ENCODE results near the gene MGAM2. TPM values are rescaled to one million over a fixed set of nuclear protein-coding genes. Genes with fewer than 3 reads are reported as not detected.
"Not testable (repeated sequence)": the region's sequence is repeated elsewhere in the genome, so short reads cannot be mapped to it uniquely, and the experiment has no call there.

Gene MGAM2
- polyA plus RNA-seq (2012; ENCODE audit: insufficient read depth, insufficient read length) = not detected

- DNase-seq (ENCODE audit: low read depth, low spot score) = no peak
Observed at GRCh38 chr7:142111499-142111898, at the start of gene MGAM2. TSS of gene MGAM2 (plus strand) at chr7:142111718. CDS start at chr7:142116874, 5,156 bp downstream.

GRCh38 chr7:142063551-142064442 lies 47.7 kb upstream of the MGAM2 start:
- no peak for DNase-seq (ENCODE audit: low read depth, low spot score)

More at GRCh38 chr7:142111499-142111898, at the start of gene MGAM2:
- no peak within 1 kb of the TSS for H3K4me3 ChIP-seq (ENCODE audit: low read length)

DNA sequence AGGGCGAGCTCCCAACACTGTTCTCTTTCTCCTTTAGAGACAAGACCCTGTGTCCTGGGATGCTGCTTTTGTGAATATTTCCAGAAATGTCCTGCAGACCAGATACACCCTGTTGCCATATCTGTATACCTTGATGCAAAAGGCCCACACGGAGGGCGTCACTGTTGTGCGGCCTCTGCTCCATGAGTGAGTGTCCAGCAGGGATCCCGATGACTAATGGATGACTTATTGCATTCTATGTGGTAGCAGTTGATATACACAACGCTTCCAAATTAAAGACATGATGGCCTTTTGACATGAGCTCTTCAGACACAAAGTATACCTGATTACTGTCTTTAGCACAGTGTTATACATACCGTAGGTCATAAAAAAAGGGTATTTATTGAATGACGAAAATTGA lies 45.0 kb upstream of the MGAM2 start:
- no peak for DNase-seq (ENCODE audit: low read depth, low spot score)
- no peak overlapping the region for H3K4me3 ChIP-seq (ENCODE audit: low read length)

More at GRCh38 chr7:142063551-142064442, 47.7 kb upstream of the MGAM2 start:
- H3K4me3 ChIP-seq (ENCODE audit: low read length) = no peak overlapping the region

- no peak overlapping the region for H3K4me3 ChIP-seq (ENCODE audit: low read length)
- DNase-seq (ENCODE audit: low read depth, low spot score) = no peak
Observed at GRCh38 chr7:142077762-142078161, 33.8 kb upstream of the MGAM2 start.

DNA sequence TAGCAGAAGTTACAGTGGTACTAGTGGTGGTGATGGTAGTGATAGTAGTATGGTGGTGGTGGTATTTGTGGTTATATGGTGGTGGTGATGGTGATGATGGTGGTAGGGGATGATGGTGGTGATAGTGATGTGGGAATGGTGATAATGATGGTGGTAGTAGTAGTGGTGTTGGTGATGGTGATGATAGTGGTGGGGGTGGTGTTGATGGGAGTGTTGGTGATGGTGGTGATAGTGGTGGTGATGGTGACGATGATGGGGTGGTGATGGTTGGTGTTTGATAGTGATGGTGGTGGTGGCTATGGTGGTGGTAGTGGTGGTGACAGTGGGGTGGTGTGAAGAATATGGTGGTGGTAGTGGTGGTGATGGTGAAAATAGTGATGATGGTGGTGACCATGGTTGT lies 27.9 kb upstream of the MGAM2 start:
- DNase-seq (ENCODE audit: low read depth, low spot score) = no peak
- no peak overlapping the region for H3K4me3 ChIP-seq (ENCODE audit: low read length)

DNA sequence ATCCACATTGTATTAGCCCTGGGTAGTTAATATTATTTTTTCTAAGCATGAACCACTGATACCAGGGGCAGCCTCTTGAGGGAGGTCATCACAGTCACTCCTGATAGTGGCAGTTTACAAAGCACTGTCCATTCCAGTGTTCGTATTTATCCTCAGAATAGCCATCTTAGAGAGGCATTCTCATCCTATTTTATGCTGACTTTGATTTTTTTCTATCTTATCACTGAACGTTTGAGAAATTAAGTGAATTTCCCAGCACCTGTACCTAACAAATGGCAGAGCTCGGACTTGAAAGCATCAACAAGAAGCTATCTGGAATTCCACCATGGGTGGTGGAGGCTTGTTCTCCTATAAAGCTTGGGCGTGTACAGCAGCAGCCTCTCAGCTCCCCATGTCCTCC lies 26.1 kb upstream of the MGAM2 start:
- DNase-seq (ENCODE audit: low read depth, low spot score) = no peak
- H3K4me3 ChIP-seq (ENCODE audit: low read length) = no peak overlapping the region

GRCh38 chr7:142088022-142088714 lies 23.4 kb upstream of the MGAM2 start:
- no peak for DNase-seq (ENCODE audit: low read depth, low spot score)
- H3K4me3 ChIP-seq (ENCODE audit: low read length) = no peak overlapping the region

DNA sequence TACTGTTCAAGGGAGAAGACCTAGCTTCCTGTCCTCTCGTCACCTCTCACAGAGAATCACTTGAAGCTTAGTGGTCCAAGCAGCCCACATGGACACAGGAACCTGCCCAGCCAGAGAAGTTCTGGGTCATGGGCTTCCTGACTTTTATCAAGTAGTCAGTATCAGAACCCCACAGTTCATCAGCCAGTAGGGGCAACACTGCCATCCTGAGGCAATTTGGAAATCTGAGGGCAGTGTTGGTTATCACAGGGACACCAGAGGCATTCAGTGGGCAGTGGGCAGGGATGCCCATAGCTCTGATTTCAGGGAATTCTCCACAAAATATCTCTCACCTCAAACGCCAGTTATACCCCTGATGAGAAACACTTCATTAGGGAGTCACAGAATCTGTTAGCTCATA lies 22.5 kb upstream of the MGAM2 start:
- DNase-seq (ENCODE audit: low read depth, low spot score) = no peak
- H3K4me3 ChIP-seq (ENCODE audit: low read length) = no peak overlapping the region

- no peak for DNase-seq (ENCODE audit: low read depth, low spot score)
Observed at GRCh38 chr7:142091961-142092360, 19.6 kb upstream of the MGAM2 start.

GRCh38 chr7:142094861-142095260 lies 16.7 kb upstream of the MGAM2 start:
- H3K4me3 ChIP-seq (ENCODE audit: low read length) = no peak overlapping the region
- no peak for DNase-seq (ENCODE audit: low read depth, low spot score)

More at GRCh38 chr7:142091961-142092360, 19.6 kb upstream of the MGAM2 start:
- H3K4me3 ChIP-seq (ENCODE audit: low read length) = no peak overlapping the region

GRCh38 chr7:142097571-142097970 lies 13.9 kb upstream of the MGAM2 start:
- DNase-seq (ENCODE audit: low read depth, low spot score) = no peak
- H3K4me3 ChIP-seq (ENCODE audit: low read length) = no peak overlapping the region

- no peak for DNase-seq (ENCODE audit: low read depth, low spot score)
- no peak overlapping the region for H3K4me3 ChIP-seq (ENCODE audit: low read length)
Observed at GRCh38 chr7:142098004-142098403, 13.5 kb upstream of the MGAM2 start.

DNA sequence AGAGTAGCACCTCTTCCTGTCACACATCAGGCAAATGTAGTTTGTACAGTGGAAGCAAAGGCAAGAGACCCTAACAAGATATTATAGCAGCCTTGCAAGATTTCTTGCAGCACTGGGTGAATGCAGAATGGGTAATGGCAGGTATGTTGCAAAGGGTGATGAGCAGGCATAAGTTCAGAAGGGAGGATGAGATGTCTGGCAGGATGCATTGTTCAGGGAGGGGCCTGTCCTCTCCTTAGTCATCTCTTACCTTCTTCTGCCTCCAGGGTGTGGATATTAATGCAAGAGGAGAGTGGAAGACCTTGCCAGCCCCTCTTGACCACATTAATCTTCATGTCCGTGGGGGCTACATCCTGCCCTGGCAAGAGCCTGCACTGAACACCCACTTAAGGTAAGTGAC lies 12.2 kb upstream of the MGAM2 start:
- not testable (repeated sequence) for DNase-seq (ENCODE audit: low read depth, low spot score); H3K4me3 ChIP-seq (ENCODE audit: low read length)

DNA sequence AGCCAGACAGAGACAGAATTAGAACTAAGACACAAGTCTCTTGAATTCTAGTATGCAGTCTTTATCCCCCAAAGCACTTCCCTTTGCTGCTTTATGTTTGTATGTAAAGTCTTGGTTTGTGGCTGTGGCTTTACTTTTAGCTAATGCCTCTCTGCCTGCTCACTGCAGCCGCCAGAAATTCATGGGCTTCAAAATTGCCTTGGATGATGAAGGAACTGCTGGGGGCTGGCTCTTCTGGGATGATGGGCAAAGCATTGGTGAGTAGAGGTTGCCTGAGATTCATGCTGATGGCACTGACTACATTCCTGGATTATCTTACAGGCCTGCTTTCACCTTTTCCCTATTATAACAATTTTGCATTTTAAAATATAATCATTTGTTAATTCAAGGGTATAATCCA lies 10.9 kb upstream of the MGAM2 start:
- H3K4me3 ChIP-seq (ENCODE audit: low read length) = no peak overlapping the region
- DNase-seq (ENCODE audit: low read depth, low spot score) = no peak

DNA sequence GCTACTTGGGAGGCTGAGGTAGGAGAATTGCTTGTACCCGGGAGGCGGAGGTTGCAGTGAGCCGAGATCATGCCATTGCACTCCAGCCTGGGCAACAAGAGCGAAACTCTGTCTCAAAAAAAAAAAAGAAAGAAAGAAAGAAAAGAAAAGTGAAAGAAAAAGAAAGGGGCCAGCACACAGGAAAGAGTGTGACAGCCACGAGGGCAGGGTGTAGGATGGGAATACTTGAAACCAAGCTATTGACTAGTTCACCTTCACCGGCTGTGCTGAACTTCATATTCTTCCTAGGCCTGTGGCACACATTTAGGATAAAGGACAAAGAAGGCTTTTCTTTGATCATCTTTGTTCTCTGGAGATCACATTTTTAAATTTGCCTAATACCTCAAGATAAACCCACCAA lies 9.7 kb upstream of the MGAM2 start:
- not testable (repeated sequence) for DNase-seq (ENCODE audit: low read depth, low spot score); H3K4me3 ChIP-seq (ENCODE audit: low read length)

- H3K4me3 ChIP-seq (ENCODE audit: low read length) = no peak overlapping the region
- DNase-seq (ENCODE audit: low read depth, low spot score) = no peak
Observed at GRCh38 chr7:142104550-142105527, 6.7 kb upstream of the MGAM2 start.

DNA sequence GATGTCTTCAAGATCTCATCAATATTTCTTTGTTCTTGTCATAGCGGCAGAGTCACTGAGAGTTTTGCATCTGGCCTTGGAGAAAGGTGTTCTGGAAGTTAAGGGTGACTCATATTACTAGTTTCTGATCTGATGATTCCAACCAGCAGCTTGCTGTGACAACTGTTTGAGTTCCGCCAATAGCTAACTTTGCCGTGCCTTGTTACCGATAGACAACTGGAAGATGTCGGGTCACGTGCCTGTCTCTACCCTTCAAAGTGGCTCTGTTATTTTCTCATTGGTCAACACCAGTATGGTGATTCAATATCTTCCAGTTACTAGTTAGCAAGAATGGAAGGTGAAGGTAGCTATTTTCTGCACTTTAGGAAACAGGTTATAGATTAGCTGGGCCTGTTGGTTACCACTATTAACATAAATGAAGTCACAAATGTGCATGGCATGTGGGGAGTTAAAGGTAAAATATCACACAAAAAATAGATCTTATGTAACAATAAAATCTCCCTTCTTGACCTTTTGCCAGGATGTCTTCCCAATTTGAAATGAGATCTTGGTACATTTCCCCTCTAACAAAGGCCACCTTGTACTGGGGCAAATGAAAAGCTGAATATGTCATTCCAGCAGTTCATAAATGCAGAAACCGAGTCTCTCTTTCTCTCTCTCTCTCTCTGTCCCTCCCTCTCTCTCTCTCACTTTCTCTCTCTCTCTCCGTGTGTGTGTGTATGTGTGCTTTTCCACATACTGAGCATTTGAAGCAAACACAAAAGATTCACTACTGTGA lies 2.6 kb upstream of the MGAM2 start:
- H3K4me3 ChIP-seq (ENCODE audit: low read length) = no peak overlapping the region
- DNase-seq (ENCODE audit: low read depth, low spot score) = no peak

GRCh38 chr7:142110098-142110497 lies 1.4 kb upstream of the MGAM2 start:
- H3K4me3 ChIP-seq (ENCODE audit: low read length) = no peak overlapping the region
- DNase-seq (ENCODE audit: low read depth, low spot score) = no peak
